GM18507 (cell line): ENCODE data around the gene TLR4.

Experiments used
- DNase-seq: peaks from one replicate; pipeline ENCODE4 v3.0.0; 2011; ENCODE audit warnings: low read depth; ENCODE audit not compliant: insufficient read length; ENCODE audit errors: extremely low spot score
- FAIRE-seq: peaks from 2 replicates; lab custom pipeline; 2011; peaks lifted over from hg19 to GRCh38; lab: Jason Lieb, UNC

TLR4 gene

DNA sequence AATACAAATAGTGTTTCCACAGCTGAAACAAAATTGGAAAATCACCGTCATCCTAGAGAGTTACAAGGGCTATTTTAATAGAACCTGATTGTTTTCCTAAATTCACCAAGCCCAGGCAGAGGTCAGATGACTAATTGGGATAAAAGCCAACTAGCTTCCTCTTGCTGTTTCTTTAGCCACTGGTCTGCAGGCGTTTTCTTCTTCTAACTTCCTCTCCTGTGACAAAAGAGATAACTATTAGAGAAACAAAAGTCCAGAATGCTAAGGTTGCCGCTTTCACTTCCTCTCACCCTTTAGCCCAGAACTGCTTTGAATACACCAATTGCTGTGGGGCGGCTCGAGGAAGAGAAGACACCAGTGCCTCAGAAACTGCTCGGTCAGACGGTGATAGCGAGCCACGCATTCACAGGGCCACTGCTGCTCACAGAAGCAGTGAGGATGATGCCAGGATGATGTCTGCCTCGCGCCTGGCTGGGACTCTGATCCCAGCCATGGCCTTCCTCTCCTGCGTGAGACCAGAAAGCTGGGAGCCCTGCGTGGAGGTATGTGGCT lies at the start of gene TLR4:
TSS of gene TLR4 (plus strand) at position 380 of the 552 bp plus-strand sequence. CDS start at position 450, 70 bp downstream.
- DNase-seq (peak; percentile 40), FAIRE-seq (peak; percentile 96)

DNA sequence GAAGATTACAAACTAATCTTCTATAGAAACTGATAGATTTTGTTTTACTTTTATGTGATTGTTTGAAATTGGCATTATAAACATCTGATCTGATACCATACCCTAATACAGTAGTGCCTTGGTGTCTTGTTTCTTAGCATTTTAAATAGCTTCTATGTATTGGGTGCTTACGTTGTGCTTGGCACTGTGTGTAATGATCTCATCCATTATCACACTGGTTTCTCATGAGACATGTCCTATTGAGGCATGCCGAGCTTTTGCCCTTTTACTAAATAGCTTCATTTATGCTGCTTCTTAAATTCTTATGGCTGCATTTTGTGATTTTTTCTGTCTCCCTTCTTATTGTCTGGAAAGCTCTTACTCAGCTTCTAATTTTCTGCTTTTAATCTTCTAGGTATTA lies 48.2 kb upstream of the TLR4 start:
- no peak for FAIRE-seq
- DNase-seq: no peak

DNA sequence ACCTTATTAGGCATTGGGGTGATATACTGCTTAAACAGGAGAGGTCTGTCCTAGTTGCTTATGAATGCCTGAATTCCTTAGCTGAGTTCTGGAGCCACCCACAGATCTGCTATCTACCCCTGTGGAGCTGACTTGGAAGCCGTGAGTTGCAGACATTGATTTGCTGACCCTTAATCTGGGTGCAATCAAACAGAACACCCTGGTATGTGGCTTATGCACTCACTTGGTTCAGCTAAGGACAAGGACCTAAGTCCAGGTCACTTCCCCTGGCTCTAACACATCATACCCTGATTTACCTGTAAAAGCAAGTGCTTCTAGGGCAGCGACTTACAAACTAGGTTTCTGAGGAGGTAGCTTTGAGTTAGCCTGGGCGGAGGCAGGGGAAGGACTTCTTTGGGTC lies 41.6 kb upstream of the TLR4 start:
- FAIRE-seq (no peak), DNase-seq (no peak)

DNA sequence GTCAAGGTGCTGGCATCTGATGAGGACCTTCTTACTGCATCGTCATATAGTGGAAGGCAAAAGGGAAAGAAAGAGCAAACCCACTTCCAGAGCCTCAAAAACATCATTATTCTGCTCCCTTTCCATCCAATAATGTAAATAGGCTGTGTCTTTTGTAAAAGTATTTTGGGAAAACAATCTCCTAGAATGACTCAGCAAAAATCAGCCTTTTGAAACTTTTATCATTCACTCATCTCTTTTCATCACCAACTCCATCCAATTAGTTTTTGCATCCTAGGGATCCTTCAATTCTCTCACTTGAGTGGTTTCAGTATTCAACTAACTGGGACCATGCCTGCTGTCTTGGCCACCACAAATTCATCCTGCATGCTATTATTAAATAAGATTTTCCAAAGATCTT lies 39.8 kb upstream of the TLR4 start:
- DNase-seq (no peak), FAIRE-seq (no peak)

DNA sequence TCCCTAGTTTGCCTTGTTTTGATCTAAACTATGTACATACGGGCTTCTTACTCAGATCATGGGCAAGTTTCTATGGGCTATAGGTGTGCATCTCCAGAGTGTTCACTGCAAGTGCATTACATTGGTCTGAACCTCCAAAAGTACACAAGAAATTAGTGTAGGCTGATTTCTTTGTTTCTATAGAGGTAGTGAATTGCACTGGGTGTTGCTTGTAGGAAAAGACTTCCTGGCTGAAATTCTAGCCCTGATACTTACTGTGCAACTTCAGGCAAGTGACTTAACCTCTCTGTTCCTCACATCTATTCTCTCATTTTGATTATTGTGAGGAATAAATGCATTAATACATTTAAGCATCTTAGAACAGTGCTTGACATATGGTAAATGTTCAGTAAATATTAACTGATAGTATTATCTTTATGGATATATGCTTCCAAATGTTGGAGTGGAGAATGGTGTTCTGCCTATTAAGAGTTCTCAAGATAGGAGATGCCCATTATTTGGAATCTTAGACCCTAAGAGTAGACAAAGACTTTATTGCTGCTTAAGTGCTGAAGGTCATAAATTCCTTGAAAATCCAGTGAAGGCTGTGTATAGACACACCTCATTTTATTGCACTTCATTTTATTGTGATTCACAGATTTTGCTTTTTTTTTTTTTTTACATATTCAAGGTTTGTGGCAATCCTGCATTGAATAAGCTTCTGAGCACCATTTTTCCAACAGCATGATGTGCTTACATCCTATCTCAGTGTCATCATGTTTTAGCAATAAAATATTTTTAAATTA lies 38.4 kb upstream of the TLR4 start:
- FAIRE-seq (no peak), DNase-seq (no peak)

DNA sequence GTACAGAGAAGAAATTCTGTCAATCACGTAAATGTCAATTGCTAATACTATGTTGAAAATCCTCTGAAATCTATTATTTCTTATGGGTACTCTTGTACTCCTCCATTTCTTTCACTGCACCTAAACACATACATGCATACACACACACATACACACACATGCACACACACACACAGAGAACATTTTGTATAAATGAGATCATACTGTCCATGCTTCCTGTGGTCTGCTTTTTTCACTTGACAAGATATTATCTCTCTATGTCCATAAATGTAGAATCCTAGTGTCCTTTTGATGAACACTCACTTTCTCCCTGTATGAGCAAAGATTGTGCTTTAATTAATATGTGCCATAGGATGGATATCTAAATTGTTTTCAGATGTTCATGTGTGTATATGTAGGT lies 32.7 kb upstream of the TLR4 start:
- FAIRE-seq: no peak

DNA sequence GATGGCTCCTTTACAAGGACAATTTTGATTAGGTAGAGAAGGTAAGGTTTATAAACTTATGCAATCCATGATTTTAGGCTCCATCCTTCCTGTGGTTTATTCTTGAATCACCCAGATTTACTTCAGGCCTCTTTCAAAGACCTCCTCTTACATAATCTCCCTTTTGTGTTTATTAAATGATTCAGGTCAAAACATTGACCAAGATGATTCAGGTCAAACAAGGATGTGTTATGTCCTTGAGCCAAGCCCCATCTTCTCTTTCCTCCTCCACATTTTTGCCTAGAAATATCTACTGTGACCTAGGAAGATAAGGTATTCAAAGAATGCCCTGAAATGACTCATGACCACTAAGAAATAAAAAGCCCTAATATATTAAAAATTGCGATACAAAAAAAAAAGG lies 31.8 kb upstream of the TLR4 start:
- no peak for DNase-seq
- FAIRE-seq: no peak

More for the DNA sequence above, 32.7 kb upstream of the TLR4 start:
- DNase-seq: no peak

DNA sequence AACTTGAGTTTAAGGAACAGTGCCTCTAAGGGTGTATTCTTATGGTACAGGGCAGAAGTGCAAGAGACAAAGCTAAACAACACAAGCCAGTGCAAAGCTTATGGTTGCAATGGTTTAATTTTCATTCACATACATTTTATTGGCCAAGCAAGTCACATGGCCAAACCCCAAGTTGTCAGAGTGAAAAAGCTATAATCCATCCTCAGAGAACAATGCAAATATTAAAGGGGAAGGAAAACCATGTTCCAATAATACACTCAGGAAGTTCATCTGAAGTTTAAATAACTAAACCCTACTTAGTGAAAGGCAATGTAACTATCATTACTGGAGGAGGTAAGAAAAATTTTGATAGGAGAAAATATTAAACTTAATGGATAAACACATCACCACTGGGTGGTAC lies 26.6 kb upstream of the TLR4 start:
- no peak for FAIRE-seq
- DNase-seq: no peak

DNA sequence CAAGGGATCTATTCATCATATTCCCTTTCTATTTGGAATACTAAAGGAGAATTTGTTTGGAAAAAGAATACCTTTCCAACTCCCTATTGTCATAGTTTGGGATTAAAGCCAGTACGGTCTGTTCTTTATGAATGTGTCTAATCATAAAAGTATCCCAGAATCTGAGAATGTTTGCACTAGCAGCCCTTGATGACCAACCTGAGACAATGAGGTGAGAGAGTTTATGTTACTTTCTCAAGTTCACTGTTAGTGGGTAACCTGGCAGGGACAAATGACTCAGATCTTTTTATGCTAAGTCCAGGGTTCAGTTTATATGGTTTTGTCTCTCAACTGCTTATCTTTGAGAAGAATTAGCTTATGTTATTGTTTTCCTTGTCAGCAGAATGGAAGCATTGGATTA lies 25.3 kb upstream of the TLR4 start:
- DNase-seq (no peak), FAIRE-seq (no peak)

DNA sequence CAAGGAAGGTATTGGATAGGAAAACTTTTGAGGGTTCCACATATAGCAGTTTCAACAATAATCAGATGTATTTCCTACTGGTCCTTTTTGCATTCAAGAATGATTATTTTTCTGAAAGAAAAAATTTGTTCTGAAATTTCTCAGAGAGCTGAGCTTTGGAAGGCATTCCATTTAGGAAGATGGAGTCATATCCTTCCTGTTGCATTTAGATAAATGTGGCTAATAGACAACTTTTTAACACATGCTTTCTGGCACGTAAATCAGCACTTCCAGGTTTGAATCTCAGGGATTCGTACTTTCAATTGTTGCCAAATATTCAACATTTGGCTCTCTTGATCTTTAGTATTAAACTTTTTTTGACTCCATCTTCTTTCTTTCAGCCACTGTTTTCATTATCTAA lies 24.8 kb upstream of the TLR4 start:
- no peak for DNase-seq
- FAIRE-seq: peak; percentile 33

DNA sequence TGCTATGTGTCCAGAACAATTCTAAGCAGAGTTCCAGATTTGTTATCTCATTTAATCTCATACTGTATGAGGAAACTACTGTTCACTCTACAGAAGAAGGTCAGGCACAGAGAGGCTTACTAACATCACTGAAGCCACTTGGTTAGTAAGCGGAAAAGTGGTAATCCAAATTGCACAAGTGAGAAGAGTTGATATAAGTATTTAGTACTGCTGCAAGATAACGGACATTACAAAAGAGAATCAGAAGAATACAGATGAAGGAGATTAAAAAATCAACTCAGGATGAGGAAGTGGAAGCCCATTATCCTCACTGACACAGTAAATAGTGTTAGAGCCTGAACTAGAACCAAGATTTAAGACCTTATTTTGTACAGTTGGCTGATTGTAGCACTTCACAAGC lies 22.3 kb upstream of the TLR4 start:
- no peak for FAIRE-seq
- DNase-seq: no peak

DNA sequence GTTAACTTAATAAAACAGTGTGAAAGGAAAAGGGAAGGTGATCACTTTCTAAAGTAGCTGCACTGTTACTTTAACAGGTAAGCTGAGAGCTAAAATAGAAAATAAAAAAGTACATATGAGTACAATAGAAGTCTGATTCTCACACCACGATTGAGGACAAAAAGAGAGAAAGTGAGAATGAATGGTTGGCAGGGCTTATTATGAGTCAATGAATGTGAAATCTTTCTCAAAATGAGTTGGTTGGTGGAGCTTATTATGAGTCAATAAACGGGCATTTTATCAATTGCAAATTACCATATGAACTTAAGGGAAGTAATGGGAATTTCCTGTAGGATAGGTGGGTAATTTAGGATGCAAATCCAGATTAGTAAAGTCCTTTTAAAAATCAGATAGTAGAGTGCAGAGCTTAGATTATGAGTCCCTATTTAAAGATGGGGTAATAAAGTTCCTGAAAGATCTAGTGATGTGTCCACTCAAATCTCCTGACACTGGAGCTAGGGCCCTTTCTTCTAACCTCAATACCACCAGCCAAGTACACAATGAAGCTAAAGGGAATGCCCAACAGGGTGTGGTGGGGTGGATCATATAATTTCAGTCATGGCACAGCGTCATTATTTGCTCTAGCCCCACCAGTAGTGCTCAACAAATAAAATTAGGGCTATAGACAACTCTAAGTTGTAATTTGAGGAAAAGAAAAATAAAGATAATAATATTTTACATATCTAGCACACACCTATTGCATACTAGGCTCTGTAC lies 21.1 kb upstream of the TLR4 start:
- DNase-seq: no peak
- peak; percentile 57 for FAIRE-seq

DNA sequence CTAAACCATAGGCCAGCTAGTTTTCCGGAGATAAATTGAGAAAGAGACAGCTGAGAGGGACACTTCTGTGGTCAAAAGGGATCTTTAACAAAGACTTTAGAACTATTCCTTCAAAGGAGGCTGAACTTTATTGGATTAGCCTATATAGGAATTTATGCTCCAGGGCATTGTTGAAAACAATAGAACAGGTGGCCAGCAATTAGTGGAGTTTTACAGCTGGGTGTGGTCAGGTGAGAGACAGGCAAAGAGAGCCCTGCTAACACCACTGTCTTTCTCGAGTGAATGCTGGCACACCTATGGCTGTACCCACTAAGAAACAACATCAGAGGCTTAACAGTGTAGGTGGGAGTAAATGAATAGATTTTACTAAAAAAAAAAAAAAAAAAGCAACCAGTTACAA lies 16.7 kb upstream of the TLR4 start:
- no peak for DNase-seq
- no peak for FAIRE-seq

DNA sequence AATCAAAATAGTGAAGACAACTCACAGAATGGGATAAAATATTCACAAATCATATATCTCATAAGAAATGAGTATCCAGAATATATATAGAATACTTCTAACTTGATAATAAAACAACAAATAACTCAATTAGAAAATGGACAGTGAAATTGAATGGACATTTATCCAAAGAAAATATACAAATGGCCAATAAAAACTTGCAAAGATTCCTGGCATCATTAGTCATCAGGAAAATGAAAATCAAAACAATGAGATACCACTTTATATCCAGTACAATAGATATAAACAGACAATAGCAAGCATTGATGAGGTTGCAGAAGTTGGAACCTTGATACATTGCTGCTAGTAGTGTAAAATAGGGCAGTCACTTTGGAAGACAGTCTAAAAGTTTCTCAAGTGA lies 12.8 kb upstream of the TLR4 start:
- DNase-seq: no peak
- no peak for FAIRE-seq

DNA sequence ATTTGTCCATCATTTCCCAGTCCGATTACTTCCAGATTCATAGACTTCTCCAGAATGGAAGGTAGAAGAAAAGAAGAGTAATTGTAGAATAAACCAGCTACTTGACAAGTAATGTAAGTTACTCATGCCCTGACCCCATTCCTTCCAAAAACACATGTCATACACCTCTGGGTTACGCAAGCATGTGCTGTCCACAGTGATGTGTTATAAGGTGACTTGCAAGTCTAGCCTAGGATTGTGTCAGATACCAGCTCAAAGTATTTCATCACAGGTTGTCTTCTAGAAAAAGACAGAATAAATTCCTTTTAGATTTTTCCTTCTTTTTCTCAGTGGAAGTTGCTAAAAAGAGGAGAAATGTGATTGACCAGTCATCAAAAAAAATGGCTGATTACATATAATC lies 8.0 kb upstream of the TLR4 start:
- FAIRE-seq: no peak
- DNase-seq: no peak

DNA sequence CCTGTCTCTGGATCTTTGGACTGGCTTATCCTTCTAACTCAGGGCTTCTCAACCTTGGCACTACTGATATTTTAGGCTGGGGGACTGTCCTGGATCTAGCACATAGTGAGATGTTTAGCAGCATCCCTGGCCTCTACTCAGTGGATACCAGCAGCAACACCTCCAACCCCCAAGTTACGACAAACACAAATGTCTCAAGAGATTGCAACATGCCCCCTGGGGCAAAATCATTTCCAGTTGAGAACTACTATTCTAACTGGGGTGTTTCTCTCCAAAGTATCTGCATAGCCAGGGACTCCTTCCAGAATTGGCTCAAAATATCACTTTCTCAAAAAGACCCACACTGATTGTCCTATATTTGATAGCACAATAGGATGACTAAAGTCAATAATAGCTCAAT lies 7.2 kb upstream of the TLR4 start:
- FAIRE-seq: no peak
- DNase-seq: no peak

DNA sequence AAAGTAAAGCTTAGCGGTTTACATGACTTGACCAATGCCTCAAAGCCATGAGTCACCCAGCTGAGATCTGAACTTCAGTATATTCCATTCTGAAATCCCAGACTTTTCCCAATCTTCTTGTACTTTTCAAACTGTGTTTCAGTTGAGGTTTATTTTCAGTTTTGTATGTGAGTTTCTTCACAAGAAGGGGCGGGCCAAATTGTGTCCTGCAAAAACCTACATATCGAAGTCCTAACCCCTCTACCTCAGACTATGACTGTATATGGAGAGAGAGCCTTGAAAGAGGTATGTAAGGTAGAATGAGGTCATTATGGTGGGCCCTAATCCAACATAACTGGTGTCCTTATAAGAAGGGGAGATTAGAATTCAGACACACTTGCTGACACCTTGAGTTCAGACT lies 666 bp upstream of the TLR4 start:
- DNase-seq (no peak), FAIRE-seq (no peak)

DNA sequence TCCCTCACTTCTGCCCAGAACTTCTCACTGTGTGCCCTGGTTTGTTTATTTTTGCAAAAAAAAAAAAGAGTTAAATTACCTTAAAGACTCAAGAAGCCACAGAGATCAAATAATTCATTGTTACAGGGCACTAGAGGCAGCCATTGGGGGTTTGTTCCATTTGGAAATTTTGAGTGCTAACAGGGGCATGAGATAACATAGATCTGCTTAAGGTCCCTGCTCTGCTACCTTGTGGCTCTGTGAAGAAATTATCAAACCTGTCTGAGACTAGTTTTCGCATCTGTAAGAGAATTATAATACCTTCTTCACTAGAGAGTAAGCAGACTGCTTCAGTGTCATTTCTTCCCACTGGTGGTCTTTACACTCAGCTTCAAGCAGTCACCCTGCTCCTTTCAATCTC lies 394 bp downstream of the TLR4 start:
- no peak for DNase-seq
- FAIRE-seq: peak; percentile 58

DNA sequence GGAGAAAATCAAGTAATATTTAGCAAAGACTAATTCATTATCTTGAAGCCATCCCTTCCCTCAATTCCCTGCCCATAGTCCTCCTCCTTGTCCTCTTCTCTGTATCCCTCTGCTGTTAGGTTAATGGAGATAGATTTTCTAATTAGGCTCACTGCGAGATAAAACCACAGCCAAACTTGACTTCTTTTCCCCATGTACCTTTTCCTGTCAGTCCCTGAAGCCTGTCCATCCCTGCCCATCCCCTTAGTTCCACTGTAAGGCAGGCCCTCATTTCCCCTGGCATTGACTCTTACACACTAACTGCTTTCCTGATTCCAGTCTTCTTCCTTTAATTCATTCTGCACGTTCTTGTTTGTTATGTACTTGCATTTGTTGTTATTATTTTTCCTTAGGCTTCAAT lies 1.2 kb downstream of the TLR4 start:
- no peak for FAIRE-seq
- no peak for DNase-seq

DNA sequence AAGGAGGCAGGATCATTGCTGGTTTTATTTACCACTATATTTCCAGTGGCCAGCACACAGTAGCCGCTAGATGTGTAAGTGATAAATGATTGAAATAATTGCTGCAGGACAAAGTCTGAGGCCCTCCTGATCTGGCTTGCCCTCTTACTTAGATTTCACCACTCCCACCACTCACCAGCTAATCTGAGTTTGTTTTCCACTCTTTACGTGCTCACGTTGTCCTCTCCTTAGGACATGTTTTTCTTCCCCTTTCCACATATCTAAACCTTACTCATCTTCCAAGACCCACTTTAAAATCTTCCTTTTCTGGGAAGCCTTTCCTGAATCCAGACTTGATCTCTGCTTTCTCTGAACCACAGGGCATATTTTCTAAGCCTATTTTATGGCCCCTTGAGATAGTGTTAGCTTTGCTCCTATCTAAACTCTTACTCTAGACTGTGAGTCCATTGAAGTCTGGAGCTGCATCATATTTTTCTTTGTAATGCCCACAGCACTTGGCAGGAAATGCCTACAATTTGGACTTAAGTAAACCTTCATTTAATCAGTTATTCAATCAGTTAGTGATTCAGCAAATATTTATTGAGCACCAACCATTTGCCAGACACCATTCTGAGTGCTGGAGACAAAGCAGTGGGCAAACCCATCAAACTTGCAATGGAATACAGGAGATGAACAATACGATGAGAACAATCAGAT lies 2.4 kb downstream of the TLR4 start:
- DNase-seq: no peak
- FAIRE-seq: no peak
